H9 (cell line): Measurements from ENCODE around the gene UBE4B. TPM values are rescaled to one million over a fixed set of nuclear protein-coding genes. Genes with fewer than 3 reads are reported as not detected.

Source experiments
- DNase-seq: peaks from one replicate; pipeline ENCODE4 v3.0.0-alpha.2; 2017
- H2AFZ ChIP-seq: one replicate; pipeline ENCODE4 v1.6.1; 2013; ENCODE audit warnings: mild to moderate bottlenecking, low read length, control low read depth, moderate library complexity
- H2AK5ac ChIP-seq: 2 replicates; pipeline ENCODE4 v1.6.1; 2013; ENCODE audit warnings: low read length, control low read depth, mixed read lengths; ENCODE audit not compliant: insufficient read length
- H2BK120ac ChIP-seq: one replicate; pipeline ENCODE4 v1.6.1; 2013; ENCODE audit warnings: low read depth, mild to moderate bottlenecking, low read length, control low read depth, inconsistent platforms; ENCODE audit not compliant: poor library complexity, severe bottlenecking
- H2BK12ac ChIP-seq: 2 replicates; pipeline ENCODE4 v1.6.1; 2013; ENCODE audit warnings: low read length, control low read depth, mixed read lengths, low read depth; ENCODE audit not compliant: insufficient read length
- H2BK15ac ChIP-seq: 2 replicates; pipeline ENCODE4 v1.6.1; 2013; ENCODE audit warnings: low read depth, low read length, control low read depth
- H2BK20ac ChIP-seq: one replicate; pipeline ENCODE4 v1.6.1; 2013; ENCODE audit warnings: low read depth, mild to moderate bottlenecking, low read length, control low read depth, inconsistent platforms; ENCODE audit not compliant: poor library complexity, severe bottlenecking
- H2BK5ac ChIP-seq: 2 replicates; pipeline ENCODE4 v1.6.1; 2013; ENCODE audit warnings: low read length, control low read depth, mixed read lengths; ENCODE audit not compliant: insufficient read length
- H3K14ac ChIP-seq: 2 replicates; pipeline ENCODE4 v1.6.1; 2013; ENCODE audit warnings: low read length, control low read depth; ENCODE audit not compliant: insufficient read depth
- H3K18ac ChIP-seq: 2 replicates; pipeline ENCODE4 v1.6.1; 2013; ENCODE audit warnings: low read depth, mild to moderate bottlenecking, mixed read lengths, low read length, control low read depth; ENCODE audit not compliant: insufficient read length
- H3K23ac ChIP-seq: 2 replicates; pipeline ENCODE4 v1.6.1; 2013; ENCODE audit warnings: low read length, control low read depth, mixed read lengths, low read depth; ENCODE audit not compliant: insufficient read length
- H3K23me2 ChIP-seq: 2 replicates; pipeline ENCODE4 v1.6.1; 2013; ENCODE audit warnings: low read depth, mild to moderate bottlenecking, mixed read lengths, low read length, control low read depth; ENCODE audit not compliant: insufficient read length, poor library complexity, severe bottlenecking
- H3K27ac ChIP-seq: 2 replicates; pipeline ENCODE4 v1.5.1; 2013; ENCODE audit warnings: low read length, control low read depth, mixed read lengths, low read depth; ENCODE audit not compliant: insufficient read length
- H3K27me3 ChIP-seq: 2 replicates; pipeline ENCODE4 v1.6.1; 2013; ENCODE audit warnings: low read length, control low read depth, inconsistent platforms; ENCODE audit not compliant: insufficient read depth
- H3K4ac ChIP-seq: 2 replicates; pipeline ENCODE4 v1.6.1; 2013; ENCODE audit warnings: low read depth, mild to moderate bottlenecking, control low read depth, inconsistent platforms, low read length, moderate library complexity
- H3K4me1 ChIP-seq: 2 replicates; pipeline ENCODE4 v1.6.1; 2013; ENCODE audit warnings: low read length, control low read depth, inconsistent platforms; ENCODE audit not compliant: insufficient read depth
- H3K4me2 ChIP-seq: 2 replicates; pipeline ENCODE4 v1.6.1; 2013; ENCODE audit warnings: low read length, control low read depth, mixed read lengths; ENCODE audit not compliant: insufficient read length, insufficient read depth
- H3K56ac ChIP-seq: 2 replicates; pipeline ENCODE4 v1.6.1; 2013; ENCODE audit warnings: low read depth, mild to moderate bottlenecking, mixed read lengths, low read length, control low read depth; ENCODE audit not compliant: insufficient read length
- H3K79me1 ChIP-seq: 2 replicates; pipeline ENCODE4 v1.6.1; 2013; ENCODE audit warnings: low read depth, mild to moderate bottlenecking, moderate library complexity, low read length, control low read depth, inconsistent platforms; ENCODE audit not compliant: insufficient read depth, poor library complexity, severe bottlenecking
- H3K79me2 ChIP-seq: 2 replicates; pipeline ENCODE4 v1.6.1; 2013; ENCODE audit warnings: low read length, control low read depth, inconsistent platforms; ENCODE audit not compliant: insufficient read depth
- H3K9ac ChIP-seq: 2 replicates; pipeline ENCODE4 v1.6.1; 2013; ENCODE audit warnings: low read length, control low read depth, mixed read lengths; ENCODE audit not compliant: insufficient read length; ENCODE audit errors: extremely low read depth
- H3K9me3 ChIP-seq: one replicate; pipeline ENCODE4 v1.6.1; 2013; ENCODE audit warnings: low read depth, low read length, inconsistent platforms; ENCODE audit not compliant: control insufficient read depth
- H3T11ph ChIP-seq: one replicate; pipeline ENCODE4 v1.6.1; 2013; ENCODE audit warnings: mild to moderate bottlenecking, low read length, control low read depth, inconsistent platforms
- H4K20me1 ChIP-seq: one replicate; pipeline ENCODE4 v1.6.1; 2013; ENCODE audit not compliant: control insufficient read depth, insufficient read length, insufficient read depth
- H4K5ac ChIP-seq: 2 replicates; pipeline ENCODE4 v1.6.1; 2013; ENCODE audit warnings: low read depth, mild to moderate bottlenecking, mixed read lengths, low read length, control low read depth; ENCODE audit not compliant: insufficient read length
- H4K8ac ChIP-seq: replicated peaks from 2 replicates; pipeline ENCODE4 v1.6.1; 2013; ENCODE audit warnings: low read length, control low read depth, mixed read lengths, low read depth; ENCODE audit not compliant: insufficient read length
- H4K91ac ChIP-seq: 2 replicates; pipeline ENCODE4 v1.6.1; 2013; ENCODE audit warnings: low read depth, mild to moderate bottlenecking, moderate library complexity, mixed read lengths, low read length, control low read depth; ENCODE audit not compliant: insufficient read length
- H3K27ac Mint-ChIP-seq, 3 experiments: 2 replicates in 2 of 3; 3 replicates in 1 of 3; pipeline ENCODE4 v1.8.0; 2020 to 2021; ENCODE audit warnings: mixed read lengths in 3 of 3, mild to moderate bottlenecking in 1 of 3, moderate library complexity in 1 of 3
- H3K27me3 Mint-ChIP-seq: 2 replicates; pipeline ENCODE4 v1.8.0; 2021; ENCODE audit warnings: low read depth, mild to moderate bottlenecking, moderate library complexity, mixed read lengths
- H3K36me3 Mint-ChIP-seq, 3 experiments: 2 replicates in 2 of 3; 3 replicates in 1 of 3; pipeline ENCODE4 v1.8.0; 2020 to 2021; ENCODE audit warnings: low read depth in 3 of 3, mixed read lengths in 3 of 3; ENCODE audit not compliant: insufficient read depth in 1 of 3
- H3K4me1 Mint-ChIP-seq, 2 experiments: 2 replicates each; pipeline ENCODE4 v1.8.0; 2020; ENCODE audit warnings: mixed read lengths in 2 of 2
- H3K4me3 Mint-ChIP-seq, 2 experiments: 2 replicates in 1 of 2; 3 replicates in 1 of 2; pipeline ENCODE4 v1.8.0; 2020 to 2021; ENCODE audit warnings: mild to moderate bottlenecking in 2 of 2, mixed read lengths in 2 of 2, moderate library complexity in 1 of 2
- H3K9me3 Mint-ChIP-seq, 2 experiments: 2 replicates in 1 of 2; 3 replicates in 1 of 2; pipeline ENCODE4 v1.8.0; 2020; ENCODE audit warnings: mild to moderate bottlenecking in 2 of 2, mixed read lengths in 2 of 2, moderate library complexity in 1 of 2
- CTCF ChIP-seq: fragments of 200-600 bp; sonication (generic); conservative IDR thresholded peaks from 3 replicates; pipeline ENCODE4 v1.8.0; 2021; ENCODE audit warnings: antibody characterized with exemption, mild to moderate bottlenecking
- WGBS: extraction: QIAGEN DNeasy Blood & Tissue Kit; methylation state at CpG from one replicate; pipeline ENCODE4 v1.1.7; 2013; ENCODE audit warnings: missing lambda C conversion rate, low lambda C conversion rate, mixed read lengths; ENCODE audit not compliant: insufficient read length; ENCODE audit errors: extremely low coverage; 5-methylcytosine and 5-hydroxymethylcytosine counted together
- total RNA-seq: library from RNA; stranded (reverse); gene quantifications from 2 replicates; pipeline ENCODE4 v1.2.1, GENCODE V29; 2021

Gene UBE4B
- total RNA-seq, 1 experiment from 2014 or later, result 67.6 TPM

GRCh38 chr1:10217748-10218441 is 185.1 kb downstream of the UBE4B start:
- H3K18ac ChIP-seq, result no peak overlapping the region
- no peak for DNase-seq
- no peak overlapping the region for H4K5ac ChIP-seq
- no peak overlapping the region for H2BK120ac ChIP-seq
- peaks cover 0 to 5% (median 4%) of the 10 kb centered on the region in 3 experiments; a peak in 2 of 7 replicates for H3K36me3 Mint-ChIP-seq
- no peak overlapping the region for H3T11ph ChIP-seq
- no peaks in the 10 kb centered on the region for H3K27me3 ChIP-seq
- no peak overlapping the region for H2BK12ac ChIP-seq
- no peak overlapping the region for H3K4me3 Mint-ChIP-seq
- H3K79me2 ChIP-seq, result peaks cover 40% of the 10 kb centered on the region; the same call in 1 of the 2 replicates
- peak overlapping the region in 1 of 3 experiments; percentile 56; a peak in 4 of 7 replicates for H3K27ac Mint-ChIP-seq
- H3K23me2 ChIP-seq, result no peaks in the 10 kb centered on the region
- H3K4me1 ChIP-seq, result no peaks in the 10 kb centered on the region
- H3K56ac ChIP-seq, result no peak overlapping the region
- peaks cover 0 to 4% of the 10 kb centered on the region in 2 experiments; a peak in 1 of 5 replicates for H3K9me3 Mint-ChIP-seq
- no peak overlapping the region for H4K8ac ChIP-seq
- peak overlapping the region; percentile 7 for H3K9ac ChIP-seq
- H3K27ac ChIP-seq, result no peak overlapping the region
- H3K14ac ChIP-seq, result no peak overlapping the region
- H3K4ac ChIP-seq, result no peak overlapping the region
- no peak overlapping the region for H4K91ac ChIP-seq
- H2BK15ac ChIP-seq, result no peak overlapping the region
- H2AFZ ChIP-seq, result no peak overlapping the region
- H4K20me1 ChIP-seq, result no peaks in the 10 kb centered on the region
- TF ChIP-seq CTCF, result no peak
- H3K23ac ChIP-seq, result no peak overlapping the region
- no CpG with 5 or more reads among the region's 5 CpGs for WGBS
- H2BK20ac ChIP-seq, result no peak overlapping the region
- no peak overlapping the region for H2AK5ac ChIP-seq
- no peak overlapping the region for H3K4me2 ChIP-seq
- H2BK5ac ChIP-seq, result no peak overlapping the region
- no peaks in the 10 kb centered on the region for H3K27me3 Mint-ChIP-seq
- peaks cover 5% of the 10 kb centered on the region for H3K79me1 ChIP-seq
- no peaks in the 10 kb centered on the region for H3K9me3 ChIP-seq
- H3K4me1 Mint-ChIP-seq, result peaks cover 27 to 32% of the 10 kb centered on the region in 2 experiments
